ENCODE results near the gene OTOG. TPM values are rescaled to one million over a fixed set of nuclear protein-coding genes. Genes with fewer than 3 reads are reported as not detected.

Gene OTOG
- total RNA-seq, 1 experiment from 2014 or later: not detected

DNA sequence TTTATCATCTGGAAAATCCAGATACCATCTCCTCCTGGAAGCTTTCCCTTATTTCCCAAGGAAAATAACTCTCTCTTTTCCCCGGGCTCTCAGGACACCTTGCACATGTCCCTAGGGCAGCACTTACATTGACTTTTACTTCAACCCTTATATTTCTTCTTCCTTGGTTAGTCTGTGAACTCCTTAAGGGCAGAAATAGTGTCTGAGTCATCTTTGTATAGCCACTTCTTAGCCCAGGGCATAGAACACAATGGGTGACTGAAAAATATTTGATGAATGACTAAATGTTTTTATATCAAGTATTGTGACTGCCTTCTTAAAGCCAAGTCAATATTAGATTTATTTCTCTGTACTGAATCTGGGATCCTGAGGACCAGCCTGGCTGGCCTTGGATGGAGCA lies 126.9 kb downstream of the OTOG start:
- Histone ChIP-seq H3K9me3 (ENCODE audit: insufficient read depth, low read depth) (peaks cover 3% of the 10 kb centered on the region; the same call in 1 of the 2 replicates), H3F3A (ENCODE audit: insufficient read depth, low read depth) (no peaks in the 10 kb centered on the region), H3K4me1 (replicated peaks; ENCODE audit: insufficient read depth) (no peaks in the 10 kb centered on the region), H3K27ac (no peak overlapping the region), H3K9me2 (ENCODE audit: insufficient read depth) (no peaks in the 10 kb centered on the region; the same call in 1 of the 2 replicates), H4K20me1 (ENCODE audit: insufficient read depth) (no peaks in the 10 kb centered on the region), H3K79me2 (ENCODE audit: low read depth) (no peaks in the 10 kb centered on the region), H3K27me3 (ENCODE audit: insufficient read depth, low read depth) (peaks cover 57% of the 10 kb centered on the region), H3K36me3 (ENCODE audit: low read depth) (no peaks in the 10 kb centered on the region), H3K4me3 (no peak overlapping the region), H2AFZ (no peak overlapping the region), H3K4me2 (no peak overlapping the region)
- TF ChIP-seq EZH2 (IDR thresholded peaks at IDR 0.05; ENCODE audit: low read depth): no peak
- TF ChIP-seq, protein P1, sequence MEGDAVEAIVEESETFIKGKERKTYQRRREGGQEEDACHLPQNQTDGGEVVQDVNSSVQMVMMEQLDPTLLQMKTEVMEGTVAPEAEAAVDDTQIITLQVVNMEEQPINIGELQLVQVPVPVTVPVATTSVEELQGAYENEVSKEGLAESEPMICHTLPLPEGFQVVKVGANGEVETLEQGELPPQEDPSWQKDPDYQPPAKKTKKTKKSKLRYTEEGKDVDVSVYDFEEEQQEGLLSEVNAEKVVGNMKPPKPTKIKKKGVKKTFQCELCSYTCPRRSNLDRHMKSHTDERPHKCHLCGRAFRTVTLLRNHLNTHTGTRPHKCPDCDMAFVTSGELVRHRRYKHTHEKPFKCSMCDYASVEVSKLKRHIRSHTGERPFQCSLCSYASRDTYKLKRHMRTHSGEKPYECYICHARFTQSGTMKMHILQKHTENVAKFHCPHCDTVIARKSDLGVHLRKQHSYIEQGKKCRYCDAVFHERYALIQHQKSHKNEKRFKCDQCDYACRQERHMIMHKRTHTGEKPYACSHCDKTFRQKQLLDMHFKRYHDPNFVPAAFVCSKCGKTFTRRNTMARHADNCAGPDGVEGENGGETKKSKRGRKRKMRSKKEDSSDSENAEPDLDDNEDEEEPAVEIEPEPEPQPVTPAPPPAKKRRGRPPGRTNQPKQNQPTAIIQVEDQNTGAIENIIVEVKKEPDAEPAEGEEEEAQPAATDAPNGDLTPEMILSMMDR (conservative IDR thresholded peaks at IDR 0.05): no peak
- CTCF ChIA-PET: no interaction called here
- POLR2A ChIA-PET (ENCODE audit: unreplicated experiment): no interaction called here
- DNase-seq: peak in 1 of 2 experiments; percentile 45
- BruUV-seq (replicated peaks): no TSS peak
- intact Hi-C loops (cut with micrococcal nuclease; ENCODE audit: unreplicated experiment): no loop called here

DNA sequence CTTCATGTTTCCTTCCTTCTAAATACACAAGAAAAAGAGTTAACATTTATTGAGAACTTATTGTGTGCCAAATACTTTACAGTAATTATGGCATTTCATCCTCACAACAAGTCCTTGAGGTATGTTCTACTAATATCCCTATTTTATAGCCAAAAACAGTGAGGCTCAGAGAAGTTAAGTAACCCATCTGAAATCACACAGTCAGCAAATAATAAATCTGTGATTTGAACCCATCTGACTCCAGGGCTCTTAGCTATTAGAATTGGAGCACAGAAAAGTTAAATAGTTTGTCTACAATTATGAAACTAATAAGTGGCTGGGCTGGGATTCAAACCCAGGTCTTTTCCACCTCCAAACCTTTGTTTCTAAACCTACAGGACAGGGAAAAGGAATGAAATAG lies 135.8 kb downstream of the OTOG start:
- DNase-seq: no peak
- CTCF ChIA-PET: no interaction called here
- H3K27me3 ChIP-seq (ENCODE audit: insufficient read depth, low read depth): peaks cover 30% of the 10 kb centered on the region
- intact Hi-C loops (cut with micrococcal nuclease; ENCODE audit: unreplicated experiment): no loop called here
- H3K27ac ChIP-seq: no peak overlapping the region
- H3K9me3 ChIP-seq (ENCODE audit: insufficient read depth, low read depth): no peaks in the 10 kb centered on the region
- no peak overlapping the region for H3K4me3 ChIP-seq
- no peaks in the 10 kb centered on the region for H3K36me3 ChIP-seq (ENCODE audit: low read depth)
- no peaks in the 10 kb centered on the region for H4K20me1 ChIP-seq (ENCODE audit: insufficient read depth)
- H3F3A ChIP-seq (ENCODE audit: insufficient read depth, low read depth): no peaks in the 10 kb centered on the region; the same call in 1 of the 2 replicates
- H3K79me2 ChIP-seq (ENCODE audit: low read depth): no peaks in the 10 kb centered on the region
- H2AFZ ChIP-seq: no peak overlapping the region
- H3K9me2 ChIP-seq (ENCODE audit: insufficient read depth): no peaks in the 10 kb centered on the region
- no peak for TF ChIP-seq EZH2 (IDR thresholded peaks at IDR 0.05; ENCODE audit: low read depth)
- TF ChIP-seq, protein P1 (conservative IDR thresholded peaks at IDR 0.05): no peak
- H3K4me2 ChIP-seq: no peak overlapping the region
- H3K4me1 ChIP-seq (replicated peaks; ENCODE audit: insufficient read depth): no peaks in the 10 kb centered on the region
- POLR2A ChIA-PET (ENCODE audit: unreplicated experiment): no interaction called here
- BruUV-seq (replicated peaks): no TSS peak

DNA sequence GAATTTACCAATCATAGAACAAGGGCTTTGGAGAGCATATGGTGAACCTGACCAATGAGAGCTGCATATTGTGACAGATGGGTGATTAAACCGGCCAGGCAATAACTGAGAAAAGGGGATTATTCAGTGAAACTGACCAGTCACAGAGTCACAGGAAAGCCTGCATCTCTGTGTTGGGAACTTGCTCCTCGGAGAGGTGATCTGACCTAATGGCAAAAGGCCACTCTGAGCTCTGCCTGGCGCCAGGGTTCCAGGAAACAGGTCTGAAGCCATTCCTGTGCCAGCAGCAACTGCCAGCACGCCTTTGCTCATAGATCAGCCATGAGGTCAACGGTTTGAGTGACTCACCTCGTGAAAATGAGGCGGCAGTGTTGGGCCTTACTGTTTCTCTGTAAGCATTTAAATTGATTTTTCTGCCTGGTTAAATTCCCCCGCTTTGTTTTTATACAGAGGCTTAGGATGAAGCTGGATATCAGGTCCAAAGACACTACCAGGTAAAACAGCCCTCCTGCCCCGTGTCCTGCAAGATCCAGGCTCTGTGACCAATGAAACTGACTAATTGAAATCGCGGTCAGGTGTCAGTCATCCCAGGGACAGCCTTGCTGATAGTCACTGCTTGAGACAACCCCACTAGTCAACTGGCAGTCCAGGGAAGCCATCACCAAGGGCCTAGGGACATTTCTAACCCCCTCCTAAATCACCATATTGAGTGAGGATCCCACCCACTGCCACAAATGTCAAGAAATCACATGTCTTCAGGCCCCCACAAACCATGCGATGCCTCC lies 136.5 kb downstream of the OTOG start:
- Histone ChIP-seq H3K79me2 (ENCODE audit: low read depth) (no peaks in the 10 kb centered on the region), H3K4me2 (peak overlapping the region; percentile 20; the same call in 1 of the 2 replicates), H3K36me3 (ENCODE audit: low read depth) (no peaks in the 10 kb centered on the region), H3K4me1 (replicated peaks; ENCODE audit: insufficient read depth) (no peaks in the 10 kb centered on the region), H3K27me3 (ENCODE audit: insufficient read depth, low read depth) (peaks cover 30% of the 10 kb centered on the region), H4K20me1 (ENCODE audit: insufficient read depth) (no peaks in the 10 kb centered on the region), H3K9me3 (ENCODE audit: insufficient read depth, low read depth) (no peaks in the 10 kb centered on the region), H3K4me3 (no peak overlapping the region), H3F3A (ENCODE audit: insufficient read depth, low read depth) (no peaks in the 10 kb centered on the region; the same call in 1 of the 2 replicates), H3K9me2 (ENCODE audit: insufficient read depth) (no peaks in the 10 kb centered on the region), H3K27ac (no peak overlapping the region), H2AFZ (no peak overlapping the region)
- peak; percentile 10 to 71 for DNase-seq
- ChIA-PET CTCF (no interaction called here), POLR2A (ENCODE audit: unreplicated experiment) (no interaction called here)
- intact Hi-C loops (cut with micrococcal nuclease; ENCODE audit: unreplicated experiment): no loop called here
- TF ChIP-seq, protein P1 (conservative IDR thresholded peaks at IDR 0.05): no peak
- TF ChIP-seq EZH2 (IDR thresholded peaks at IDR 0.05; ENCODE audit: low read depth): no peak
- BruUV-seq (replicated peaks): no TSS peak
